ENCODE data around the gene KRT79.
"Not testable (repeated sequence)": the region's sequence is repeated elsewhere in the genome, so short reads cannot be mapped to it uniquely, and the experiment has no call there.

KRT79 gene

GRCh38 chr12:52860102-52860823 lies 26.2 kb upstream of the KRT79 start:
- DNase-seq, result peak; percentile 57

GRCh38 chr12:52857500-52857899 lies 23.4 kb upstream of the KRT79 start:
- DNase-seq, result no peak

GRCh38 chr12:52856787-52857186 lies 22.7 kb upstream of the KRT79 start:
- DNase-seq, result no peak

GRCh38 chr12:52856077-52856476 lies 22.0 kb upstream of the KRT79 start:
- not testable (repeated sequence) for DNase-seq

- DNase-seq, result no peak
These were observed 17.7 kb upstream of the KRT79 start for GRCh38 chr12:52851787-52852186.

- DNase-seq, result no peak
These were observed 16.6 kb upstream of the KRT79 start for GRCh38 chr12:52850681-52851080.

GRCh38 chr12:52849511-52849910 lies 15.4 kb upstream of the KRT79 start:
- DNase-seq, result no peak

GRCh38 chr12:52848661-52849255 lies 14.6 kb upstream of the KRT79 start, which contains the start of gene KRT78:
Gene KRT78 (minus strand): TSS chr12:52848994. CDS start chr12:52848930, 64 bp downstream.
- DNase-seq, result no peak

- DNase-seq, result peak; percentile 68
These were observed 13.4 kb upstream of the KRT79 start for GRCh38 chr12:52847335-52848102.

GRCh38 chr12:52846356-52846970 lies 12.4 kb upstream of the KRT79 start:
- peak; percentile 25 for DNase-seq

- DNase-seq, result no peak
These were observed 11.8 kb upstream of the KRT79 start for GRCh38 chr12:52845946-52846345.

GRCh38 chr12:52844386-52844785 lies 10.3 kb upstream of the KRT79 start:
- no peak for DNase-seq

GRCh38 chr12:52839436-52840105 lies 5.5 kb upstream of the KRT79 start:
- no peak for DNase-seq

GRCh38 chr12:52838609-52839435 lies 4.7 kb upstream of the KRT79 start:
- peak; percentile 50 for DNase-seq

- DNase-seq, result no peak
These were observed 3.9 kb upstream of the KRT79 start for GRCh38 chr12:52837781-52838608.

- DNase-seq, result peak; percentile 71
These were observed 3.3 kb upstream of the KRT79 start for GRCh38 chr12:52837413-52837741.

- no peak for DNase-seq
These were observed 2.6 kb upstream of the KRT79 start for GRCh38 chr12:52836491-52837412.

- peak; percentile 74 for DNase-seq
These were observed 1.9 kb upstream of the KRT79 start for GRCh38 chr12:52836042-52836466.

GRCh38 chr12:52835271-52836041 lies 1.3 kb upstream of the KRT79 start:
- DNase-seq, result no peak
